Loucy (cell line): ENCODE measurements around the gene ADCY10.

Experiments
- EZH2phosphoT487 ChIP-seq: fragments of 200-600 bp; IDR thresholded peaks from 2 replicates; pipeline ENCODE4 v1.6.1; 2018; ENCODE audit warnings: antibody characterized with exemption, mild to moderate bottlenecking, moderate library complexity, borderline replicate concordance
- TF ChIP-seq, protein P1 (sequence below): fragments of 200-600 bp; sonication (generic); conservative IDR thresholded peaks from 2 replicates; pipeline ENCODE4 v1.5.1; 2014; ENCODE audit warnings: mild to moderate bottlenecking, antibody characterized with exemption, low read length

DNA sequence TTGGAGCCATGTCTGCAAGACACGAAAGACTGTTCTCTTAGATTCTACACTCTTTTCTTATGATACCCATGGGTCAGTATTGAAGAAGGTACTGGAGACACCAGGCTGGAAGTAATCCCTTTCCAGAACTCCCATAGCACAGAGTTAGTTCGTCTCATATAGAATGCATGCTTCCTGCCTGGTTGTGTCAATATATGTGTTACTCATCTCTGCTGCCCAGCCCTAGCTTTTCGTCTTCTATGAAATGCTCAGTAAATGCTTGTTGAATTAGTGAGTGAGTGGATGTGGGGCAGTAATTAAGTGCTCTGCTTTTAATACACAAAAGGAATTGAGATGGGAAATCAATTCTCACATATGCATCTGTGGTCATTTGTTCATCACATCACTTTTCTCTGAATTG, 32.1 kb downstream of the ADCY10 start:
- TF ChIP-seq, protein P1, sequence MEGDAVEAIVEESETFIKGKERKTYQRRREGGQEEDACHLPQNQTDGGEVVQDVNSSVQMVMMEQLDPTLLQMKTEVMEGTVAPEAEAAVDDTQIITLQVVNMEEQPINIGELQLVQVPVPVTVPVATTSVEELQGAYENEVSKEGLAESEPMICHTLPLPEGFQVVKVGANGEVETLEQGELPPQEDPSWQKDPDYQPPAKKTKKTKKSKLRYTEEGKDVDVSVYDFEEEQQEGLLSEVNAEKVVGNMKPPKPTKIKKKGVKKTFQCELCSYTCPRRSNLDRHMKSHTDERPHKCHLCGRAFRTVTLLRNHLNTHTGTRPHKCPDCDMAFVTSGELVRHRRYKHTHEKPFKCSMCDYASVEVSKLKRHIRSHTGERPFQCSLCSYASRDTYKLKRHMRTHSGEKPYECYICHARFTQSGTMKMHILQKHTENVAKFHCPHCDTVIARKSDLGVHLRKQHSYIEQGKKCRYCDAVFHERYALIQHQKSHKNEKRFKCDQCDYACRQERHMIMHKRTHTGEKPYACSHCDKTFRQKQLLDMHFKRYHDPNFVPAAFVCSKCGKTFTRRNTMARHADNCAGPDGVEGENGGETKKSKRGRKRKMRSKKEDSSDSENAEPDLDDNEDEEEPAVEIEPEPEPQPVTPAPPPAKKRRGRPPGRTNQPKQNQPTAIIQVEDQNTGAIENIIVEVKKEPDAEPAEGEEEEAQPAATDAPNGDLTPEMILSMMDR: no peak
- no peak for TF ChIP-seq EZH2phosphoT487
